Measurements from ENCODE around the gene HPSE2. TPM values are rescaled to one million over a fixed set of nuclear protein-coding genes. Genes with fewer than 3 reads are reported as not detected.

HPSE2 gene
- polyA plus RNA-seq, 1 of the 3 experiments (the other 2 are of a cell fraction), result not detected

DNA sequence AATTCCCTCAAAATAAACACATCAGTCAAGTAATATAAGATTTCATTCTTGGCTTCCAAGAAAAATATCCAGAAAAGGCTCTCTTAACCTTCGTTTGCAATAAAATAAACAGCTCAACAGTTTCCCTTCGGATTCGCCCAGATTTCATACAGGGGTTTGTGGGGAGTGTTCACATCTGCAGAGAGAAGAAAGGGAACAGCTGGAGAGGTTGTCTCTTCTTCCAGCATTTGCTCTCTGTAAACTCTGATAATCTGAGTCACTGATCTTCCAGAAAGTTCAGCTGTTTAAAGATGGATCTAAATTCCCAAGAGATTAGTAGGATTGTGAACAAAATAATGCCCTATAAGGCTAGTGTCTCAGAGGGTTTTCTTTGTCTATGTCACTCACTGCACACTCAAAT is 277.9 kb downstream of the HPSE2 start (continued):
- TF ChIP-seq, protein P1, sequence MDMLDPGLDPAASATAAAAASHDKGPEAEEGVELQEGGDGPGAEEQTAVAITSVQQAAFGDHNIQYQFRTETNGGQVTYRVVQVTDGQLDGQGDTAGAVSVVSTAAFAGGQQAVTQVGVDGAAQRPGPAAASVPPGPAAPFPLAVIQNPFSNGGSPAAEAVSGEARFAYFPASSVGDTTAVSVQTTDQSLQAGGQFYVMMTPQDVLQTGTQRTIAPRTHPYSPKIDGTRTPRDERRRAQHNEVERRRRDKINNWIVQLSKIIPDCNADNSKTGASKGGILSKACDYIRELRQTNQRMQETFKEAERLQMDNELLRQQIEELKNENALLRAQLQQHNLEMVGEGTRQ (IDR thresholded peaks at IDR 0.05; ENCODE audit: borderline replicate concordance, low read depth, low read length), result no peak
- TF ChIP-seq, protein P2, sequence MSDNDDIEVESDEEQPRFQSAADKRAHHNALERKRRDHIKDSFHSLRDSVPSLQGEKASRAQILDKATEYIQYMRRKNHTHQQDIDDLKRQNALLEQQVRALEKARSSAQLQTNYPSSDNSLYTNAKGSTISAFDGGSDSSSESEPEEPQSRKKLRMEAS (IDR thresholded peaks at IDR 0.05; ENCODE audit: low read depth), result no peak
- TF ChIP-seq SMC3 (IDR thresholded peaks at IDR 0.05; ENCODE audit: low read depth, low read length) (no peak), SIN3A (IDR thresholded peaks at IDR 0.05; ENCODE audit: borderline replicate concordance, low read depth, low read length) (no peak), NFIC (IDR thresholded peaks at IDR 0.05; ENCODE audit: borderline replicate concordance) (no peak), FOXJ3 (CRISPR knock-in tag; IDR thresholded peaks at IDR 0.05) (no peak), TEAD4 (IDR thresholded peaks at IDR 0.05; ENCODE audit: borderline replicate concordance, insufficient read depth) (no peak), TAF1 (IDR thresholded peaks at IDR 0.05; ENCODE audit: borderline replicate concordance, low read depth, low read length) (no peak), RAD21 (IDR thresholded peaks at IDR 0.05; ENCODE audit: low read length) (no peak)
- TF ChIP-seq, protein P3, sequence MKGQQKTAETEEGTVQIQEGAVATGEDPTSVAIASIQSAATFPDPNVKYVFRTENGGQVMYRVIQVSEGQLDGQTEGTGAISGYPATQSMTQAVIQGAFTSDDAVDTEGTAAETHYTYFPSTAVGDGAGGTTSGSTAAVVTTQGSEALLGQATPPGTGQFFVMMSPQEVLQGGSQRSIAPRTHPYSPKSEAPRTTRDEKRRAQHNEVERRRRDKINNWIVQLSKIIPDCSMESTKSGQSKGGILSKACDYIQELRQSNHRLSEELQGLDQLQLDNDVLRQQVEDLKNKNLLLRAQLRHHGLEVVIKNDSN (IDR thresholded peaks at IDR 0.05; ENCODE audit: borderline replicate concordance, low read depth), result no peak

DNA sequence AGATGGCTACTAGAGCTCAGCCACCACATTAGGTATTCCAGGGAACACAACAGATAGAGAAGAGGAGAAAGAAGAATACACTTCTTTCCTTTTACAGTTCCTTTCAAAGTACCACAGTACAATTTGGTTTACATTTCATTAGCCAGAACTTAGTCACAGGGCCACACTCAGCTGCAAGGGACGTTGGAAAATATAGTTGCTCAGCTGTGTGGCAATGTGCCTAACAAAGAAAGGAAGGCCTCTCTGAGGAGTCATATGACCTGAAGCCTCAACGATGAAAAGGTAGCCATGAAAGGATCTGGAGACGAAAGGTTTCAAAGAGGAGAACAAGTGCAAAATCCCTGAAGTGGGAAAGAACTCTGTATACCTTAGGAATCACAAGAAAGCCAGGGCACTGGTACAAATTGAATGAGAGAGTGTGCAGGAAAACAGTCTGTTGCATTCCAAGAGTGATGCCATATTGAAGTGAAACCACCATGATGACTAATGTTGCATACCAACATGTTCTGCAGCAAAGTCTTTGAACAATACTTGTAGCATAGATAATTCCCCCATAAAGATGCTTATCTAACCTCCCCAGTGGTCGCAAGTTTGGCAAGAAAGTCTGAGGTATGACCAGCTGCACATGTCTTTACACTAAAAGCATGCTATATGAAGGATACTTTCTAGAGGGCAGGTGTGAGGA is 278.9 kb downstream of the HPSE2 start:
- no peaks in the 10 kb centered on the region for H3F3A ChIP-seq (replicated peaks; ENCODE audit: insufficient read depth)
- POLR2A ChIA-PET, result no interaction called here
- no peak for DNase-seq
- no peaks in the 10 kb centered on the region for H3K36me3 ChIP-seq (replicated peaks in 1 of 2; ENCODE audit: control insufficient read depth in 1 of 2, insufficient read depth in 2 of 2, low read length in 1 of 2)
- H3K9me2 ChIP-seq, result no peaks in the 10 kb centered on the region
- WGBS (ENCODE audit: low lambda C conversion rate), result 13% methylated on average over 4 of the region's 4 CpGs
- H3K9ac ChIP-seq, result no peak overlapping the region
- no peaks in the 10 kb centered on the region for H3K79me2 ChIP-seq (ENCODE audit: insufficient read depth)
- H3K4me3 ChIP-seq (ENCODE audit: low read depth in 2 of 2, low read length in 1 of 2), result no peak overlapping the region
- CTCF ChIA-PET, result no interaction called here
- no peak overlapping the region for H3K4me2 ChIP-seq
- TF ChIP-seq, protein P4, sequence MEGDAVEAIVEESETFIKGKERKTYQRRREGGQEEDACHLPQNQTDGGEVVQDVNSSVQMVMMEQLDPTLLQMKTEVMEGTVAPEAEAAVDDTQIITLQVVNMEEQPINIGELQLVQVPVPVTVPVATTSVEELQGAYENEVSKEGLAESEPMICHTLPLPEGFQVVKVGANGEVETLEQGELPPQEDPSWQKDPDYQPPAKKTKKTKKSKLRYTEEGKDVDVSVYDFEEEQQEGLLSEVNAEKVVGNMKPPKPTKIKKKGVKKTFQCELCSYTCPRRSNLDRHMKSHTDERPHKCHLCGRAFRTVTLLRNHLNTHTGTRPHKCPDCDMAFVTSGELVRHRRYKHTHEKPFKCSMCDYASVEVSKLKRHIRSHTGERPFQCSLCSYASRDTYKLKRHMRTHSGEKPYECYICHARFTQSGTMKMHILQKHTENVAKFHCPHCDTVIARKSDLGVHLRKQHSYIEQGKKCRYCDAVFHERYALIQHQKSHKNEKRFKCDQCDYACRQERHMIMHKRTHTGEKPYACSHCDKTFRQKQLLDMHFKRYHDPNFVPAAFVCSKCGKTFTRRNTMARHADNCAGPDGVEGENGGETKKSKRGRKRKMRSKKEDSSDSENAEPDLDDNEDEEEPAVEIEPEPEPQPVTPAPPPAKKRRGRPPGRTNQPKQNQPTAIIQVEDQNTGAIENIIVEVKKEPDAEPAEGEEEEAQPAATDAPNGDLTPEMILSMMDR (IDR thresholded peaks at IDR 0.05), result no peak
- TF ChIP-seq SIN3A (IDR thresholded peaks at IDR 0.05; ENCODE audit: borderline replicate concordance, low read depth, low read length), result no peak
- no peak for TF ChIP-seq FOXJ3 (CRISPR knock-in tag; IDR thresholded peaks at IDR 0.05)
- TF ChIP-seq, protein P5, sequence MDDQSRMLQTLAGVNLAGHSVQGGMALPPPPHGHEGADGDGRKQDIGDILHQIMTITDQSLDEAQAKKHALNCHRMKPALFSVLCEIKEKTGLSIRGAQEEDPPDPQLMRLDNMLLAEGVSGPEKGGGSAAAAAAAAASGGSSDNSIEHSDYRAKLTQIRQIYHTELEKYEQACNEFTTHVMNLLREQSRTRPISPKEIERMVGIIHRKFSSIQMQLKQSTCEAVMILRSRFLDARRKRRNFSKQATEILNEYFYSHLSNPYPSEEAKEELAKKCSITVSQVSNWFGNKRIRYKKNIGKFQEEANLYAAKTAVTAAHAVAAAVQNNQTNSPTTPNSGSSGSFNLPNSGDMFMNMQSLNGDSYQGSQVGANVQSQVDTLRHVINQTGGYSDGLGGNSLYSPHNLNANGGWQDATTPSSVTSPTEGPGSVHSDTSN (IDR thresholded peaks at IDR 0.05), result no peak
- no peak for TF ChIP-seq POLR2AphosphoS5 (IDR thresholded peaks at IDR 0.05; ENCODE audit: low read depth, low read length)
- H3K4me1 ChIP-seq (ENCODE audit: control insufficient read depth in 1 of 2, insufficient read depth in 2 of 2, low read depth in 1 of 2, low read length in 1 of 2), result no peaks in the 10 kb centered on the region
- no peaks in the 10 kb centered on the region for H3K9me3 ChIP-seq
- no peaks in the 10 kb centered on the region for H3K27me3 ChIP-seq (ENCODE audit: insufficient read depth)
- no peak overlapping the region for H2AFZ ChIP-seq (ENCODE audit: low read depth)
- H4K20me1 ChIP-seq (ENCODE audit: insufficient read depth), result no peaks in the 10 kb centered on the region
- no peak overlapping the region for H3K27ac ChIP-seq (ENCODE audit: low read depth in 2 of 2, low read length in 1 of 2)

Data from SK-N-SH (cell line).